ENCODE results near the gene TRMT112. TPM values are rescaled to one million over a fixed set of nuclear protein-coding genes. Genes with fewer than 3 reads are reported as not detected.

The TRMT112 gene
- total RNA-seq, 2 donors from 2014 or later, result 110 to 151 TPM

DNA sequence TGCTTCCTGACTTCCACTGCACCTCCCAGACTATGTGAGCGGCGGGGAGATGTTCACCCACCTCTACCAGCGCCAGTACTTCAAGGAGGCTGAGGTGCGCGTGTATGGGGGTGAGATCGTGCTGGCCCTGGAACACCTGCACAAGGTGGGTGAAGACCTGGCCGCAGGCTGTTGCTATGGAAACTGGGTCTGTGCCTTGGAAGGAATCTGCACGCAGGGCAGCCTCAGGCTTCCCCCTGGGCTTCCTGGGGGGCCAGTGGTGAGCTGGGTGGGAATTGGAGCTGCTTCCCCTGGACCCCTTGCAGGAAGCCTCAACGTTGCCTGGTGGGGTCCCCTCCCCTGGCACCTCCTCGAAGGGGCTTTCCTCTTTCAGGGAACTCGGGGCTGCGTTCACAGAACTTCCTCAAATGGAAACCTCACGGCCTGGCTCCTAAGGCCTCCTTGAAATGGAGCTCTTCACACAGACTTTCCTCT is 43.1 kb upstream of the TRMT112 start:
- H3K27ac ChIP-seq, result no peak overlapping the region
- no peak for DNase-seq (ENCODE audit: low spot score)

GRCh38 chr11:64359712-64360445 is 42.5 kb upstream of the TRMT112 start:
- peaks cover 24% of the 10 kb centered on the region for H3K36me3 ChIP-seq
- H3K4me1 ChIP-seq, result peaks cover 0 to 51% of the 10 kb centered on the region in 2 donors
- H3K27me3 ChIP-seq, result no peaks in the 10 kb centered on the region
- no peaks in the 10 kb centered on the region for H3K9me3 ChIP-seq
- TF ChIP-seq CTCF (IDR thresholded peaks at IDR 0.05), result no peak
- no peak for DNase-seq (ENCODE audit: low spot score)
- peak overlapping the region in 1 of 2 donors; percentile 88 for H3K27ac ChIP-seq
- H3K4me3 ChIP-seq, result peak overlapping the region; percentile 71 to 75

More for the DNA sequence above, 43.1 kb upstream of the TRMT112 start:
- H3K36me3 ChIP-seq, result peaks cover 30% of the 10 kb centered on the region
- H3K27me3 ChIP-seq, result no peaks in the 10 kb centered on the region
- peaks cover 0 to 45% of the 10 kb centered on the region in 2 donors for H3K4me1 ChIP-seq
- H3K4me3 ChIP-seq, result peak overlapping the region in 1 of 2 donors; percentile 75
- no peak for TF ChIP-seq CTCF (IDR thresholded peaks at IDR 0.05)
- no peaks in the 10 kb centered on the region for H3K9me3 ChIP-seq

DNA sequence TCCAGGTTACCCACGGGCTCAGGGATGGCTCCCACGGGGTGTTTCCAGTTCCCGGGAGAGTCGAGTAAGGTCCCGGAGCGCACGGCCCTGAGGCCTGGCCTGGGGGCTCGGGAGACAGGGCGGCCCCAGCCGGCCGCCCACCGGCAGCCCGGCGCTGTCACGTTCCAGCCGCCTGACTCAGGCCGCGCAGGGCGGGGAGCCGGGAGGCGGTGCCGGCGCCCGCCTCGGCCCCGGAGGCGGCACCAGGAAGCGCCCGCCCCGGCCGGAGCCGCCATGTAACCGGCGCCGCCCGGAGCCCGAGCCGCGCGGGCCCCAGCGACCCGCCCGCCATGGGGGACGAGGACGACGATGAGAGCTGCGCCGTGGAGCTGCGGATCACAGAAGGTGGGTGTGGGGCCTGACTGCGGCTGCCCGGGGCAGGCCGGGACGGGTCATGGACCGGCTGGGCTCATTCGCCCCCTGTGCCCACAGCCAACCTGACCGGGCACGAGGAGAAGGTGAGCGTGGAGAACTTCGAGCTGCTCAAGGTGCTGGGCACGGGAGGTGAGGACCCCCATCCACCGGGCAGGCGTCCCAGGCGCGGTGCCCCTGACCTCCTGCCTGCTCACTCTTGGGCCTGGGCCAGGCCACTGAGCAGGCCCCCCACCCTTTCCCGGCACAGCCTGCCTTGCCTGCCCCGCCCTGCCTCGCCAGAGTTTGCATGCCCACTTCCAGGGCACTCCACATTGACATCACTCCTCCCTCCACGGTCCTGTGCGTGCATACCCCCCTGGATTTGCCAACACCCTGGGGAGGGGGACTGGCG is 41.8 kb upstream of the TRMT112 start, which contains the start of gene RPS6KA4:
TSS of gene RPS6KA4 (plus strand) at position 256 of the 805 bp plus-strand sequence. CDS start at position 330, 74 bp downstream.
- H3K27ac ChIP-seq, result peak within 1 kb of the TSS; percentile 88 to 95
- H3K27me3 ChIP-seq, result no peaks in the 10 kb centered on the region
- no peak for TF ChIP-seq CTCF (IDR thresholded peaks at IDR 0.05)
- no peak for DNase-seq (ENCODE audit: low spot score)
- H3K36me3 ChIP-seq, result peaks cover 24% of the 10 kb centered on the region
- H3K4me1 ChIP-seq, result peaks cover 0 to 57% of the 10 kb centered on the region in 2 donors
- peak within 1 kb of the TSS; percentile 71 to 75 for H3K4me3 ChIP-seq
- H3K9me3 ChIP-seq, result no peaks in the 10 kb centered on the region

DNA sequence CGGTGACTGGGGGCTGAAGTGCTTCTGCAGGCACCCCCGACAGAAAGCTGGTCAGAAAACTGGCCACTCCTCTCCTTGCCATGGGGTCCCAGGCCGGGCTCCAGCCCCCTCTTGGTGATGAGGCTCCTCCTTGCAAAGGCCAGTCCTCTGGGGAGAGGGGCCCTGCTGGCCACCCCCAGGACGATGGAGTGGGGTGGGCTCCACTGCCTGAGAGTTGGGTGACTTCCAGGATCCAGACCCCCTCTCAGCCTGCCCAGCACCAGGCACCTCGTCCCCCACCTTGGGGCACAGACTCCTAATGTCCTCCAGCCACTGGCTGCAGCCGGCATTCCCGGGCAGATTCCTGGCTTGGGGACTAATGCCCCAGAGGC is 41.2 kb upstream of the TRMT112 start:
- no peaks in the 10 kb centered on the region for H3K27me3 ChIP-seq
- no peaks in the 10 kb centered on the region for H3K9me3 ChIP-seq
- TF ChIP-seq CTCF (IDR thresholded peaks at IDR 0.05), result no peak
- peak overlapping the region; percentile 88 to 95 for H3K27ac ChIP-seq
- H3K4me1 ChIP-seq, result peaks cover 0 to 57% of the 10 kb centered on the region in 2 donors
- DNase-seq (ENCODE audit: low spot score), result no peak
- H3K4me3 ChIP-seq, result peak overlapping the region; percentile 71 to 75
- H3K36me3 ChIP-seq, result peaks cover 24% of the 10 kb centered on the region

- H3K9me3 ChIP-seq, result no peaks in the 10 kb centered on the region
- DNase-seq (ENCODE audit: low spot score), result no peak
- H3K27me3 ChIP-seq, result no peaks in the 10 kb centered on the region
- TF ChIP-seq CTCF (IDR thresholded peaks at IDR 0.05), result no peak
- H3K27ac ChIP-seq, result peak overlapping the region; percentile 88 to 95
- H3K4me1 ChIP-seq, result peaks cover 0 to 57% of the 10 kb centered on the region in 2 donors
- H3K36me3 ChIP-seq, result peaks cover 22% of the 10 kb centered on the region
- peak overlapping the region; percentile 71 to 75 for H3K4me3 ChIP-seq
Observed at GRCh38 chr11:64357904-64358535, 40.7 kb upstream of the TRMT112 start.
